HG02852 (cell line): ENCODE results near the gene UBE2L6.

Experiments used
- ATAC-seq: cut with Tn5 transposase; IDR thresholded peaks from one replicate; pipeline ENCODE4 v1.9.1; 2021; ENCODE audit warnings: mild to moderate bottlenecking, moderate library complexity; ENCODE audit not compliant: unreplicated experiment

The UBE2L6 gene

GRCh38 chr11:57530596-57531507 is 36.6 kb downstream of the UBE2L6 start, which contains the start of gene TIMM10:
Gene TIMM10 (minus strand): TSS chr11:57530754. CDS start chr11:57530189, 565 bp downstream.
- ATAC-seq: peak; percentile 99

- peak; percentile 10 for ATAC-seq
These were observed 37.3 kb downstream of the UBE2L6 start for GRCh38 chr11:57530215-57530595.

- ATAC-seq: no peak
These were observed 38.5 kb downstream of the UBE2L6 start for GRCh38 chr11:57529012-57529411.

GRCh38 chr11:57527056-57527631 is 40.3 kb downstream of the UBE2L6 start:
- ATAC-seq: no peak

- ATAC-seq: no peak
These were observed 44.1 kb downstream of the UBE2L6 start for GRCh38 chr11:57523419-57523818.

GRCh38 chr11:57521116-57521515 is 46.4 kb downstream of the UBE2L6 start:
- no peak for ATAC-seq

- ATAC-seq: no peak
These were observed 51.4 kb downstream of the UBE2L6 start for GRCh38 chr11:57516061-57516443.

GRCh38 chr11:57515332-57516060 is 52.0 kb downstream of the UBE2L6 start, which contains the start of gene SLC43A1:
Gene SLC43A1 (minus strand): TSS chr11:57515702. CDS start chr11:57514111, 1,591 bp downstream.
- peak; percentile 56 for ATAC-seq

GRCh38 chr11:57514538-57515331 is 52.7 kb downstream of the UBE2L6 start:
- peak; percentile 40 for ATAC-seq

GRCh38 chr11:57513911-57514537 is 53.4 kb downstream of the UBE2L6 start:
- peak; percentile 38 for ATAC-seq

- ATAC-seq: no peak
These were observed 54.0 kb downstream of the UBE2L6 start for GRCh38 chr11:57513452-57513795.

GRCh38 chr11:57512646-57513451 is 54.6 kb downstream of the UBE2L6 start:
- no peak for ATAC-seq

GRCh38 chr11:57511741-57512430 is 55.6 kb downstream of the UBE2L6 start:
- ATAC-seq: no peak

GRCh38 chr11:57508341-57509170 is 58.9 kb downstream of the UBE2L6 start:
- ATAC-seq: no peak

- ATAC-seq: no peak
These were observed 61.0 kb downstream of the UBE2L6 start for GRCh38 chr11:57506522-57506921.

- ATAC-seq: no peak
These were observed 63.0 kb downstream of the UBE2L6 start for GRCh38 chr11:57504511-57504910.

GRCh38 chr11:57502870-57503269 is 64.6 kb downstream of the UBE2L6 start:
- ATAC-seq: no peak

- ATAC-seq: no peak
These were observed 65.1 kb downstream of the UBE2L6 start for GRCh38 chr11:57502376-57502775.
